Right renal cortex interstitium (tissue), 3 donors: ENCODE data around the gene RSPH3. TPM values are rescaled to one million over a fixed set of nuclear protein-coding genes. Genes with fewer than 3 reads are reported as not detected.
"Not testable (repeated sequence)": the region's sequence is repeated elsewhere in the genome, so short reads cannot be mapped to it uniquely, and the experiment has no call there.

Source experiments
- DNase-seq, 3 donors: peaks; one replicate each; pipeline ENCODE4 v3.0.0-alpha.2; 2013; ENCODE audit warnings: low read depth in 3 of 3, low spot score in 2 of 3
- polyA plus RNA-seq, 3 donors: library from polyadenylated mRNA; unstranded; fragments of 120-200 nt; gene quantifications; one replicate each; pipeline ENCODE4 v1.2.1, GENCODE V29; 2013; ENCODE audit not compliant: insufficient read length in 3 of 3

Gene RSPH3
- polyA plus RNA-seq, 3 donors = 13.8 to 16.7 (median 15.2) TPM

DNA sequence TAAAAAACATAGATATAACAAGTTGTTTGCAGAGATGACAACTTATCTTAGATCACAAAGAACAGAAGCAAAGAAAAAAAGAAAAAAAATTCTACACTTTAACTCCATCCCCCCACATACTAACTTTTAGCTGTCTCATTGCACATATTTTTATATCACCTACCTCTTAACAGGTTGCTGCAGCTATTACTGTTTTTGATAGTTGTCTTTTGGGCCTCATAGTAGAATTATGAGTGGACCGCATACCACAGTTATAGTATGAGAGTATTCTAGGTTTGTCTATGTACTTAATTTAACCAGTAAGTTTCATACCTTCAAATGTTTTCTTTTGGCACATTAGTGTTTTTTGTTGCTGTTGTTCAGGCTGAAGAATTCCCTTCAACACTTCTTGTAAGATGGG is 12.3 kb downstream of the RSPH3 start:
- DNase-seq = no peak

DNA sequence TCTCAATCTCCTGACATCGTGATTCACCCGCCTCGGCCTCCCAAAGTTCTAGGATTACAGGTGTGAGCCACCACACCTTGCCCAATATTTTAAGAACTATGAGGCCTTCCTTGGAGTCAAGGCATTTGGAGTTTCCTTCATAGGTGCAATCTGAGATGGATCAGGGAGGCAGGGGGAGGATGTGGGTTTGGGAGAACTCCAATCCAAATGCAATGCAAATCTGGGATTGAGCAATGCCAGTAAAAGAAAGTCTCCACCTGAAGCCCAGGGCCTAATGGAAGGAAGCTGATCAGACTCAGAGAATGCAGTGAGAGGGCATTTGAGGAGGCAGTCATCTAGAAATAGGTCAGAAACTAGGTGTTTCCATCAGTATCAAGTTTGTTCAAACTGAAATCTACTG is 21.2 kb downstream of the RSPH3 start:
- no peak for DNase-seq

DNA sequence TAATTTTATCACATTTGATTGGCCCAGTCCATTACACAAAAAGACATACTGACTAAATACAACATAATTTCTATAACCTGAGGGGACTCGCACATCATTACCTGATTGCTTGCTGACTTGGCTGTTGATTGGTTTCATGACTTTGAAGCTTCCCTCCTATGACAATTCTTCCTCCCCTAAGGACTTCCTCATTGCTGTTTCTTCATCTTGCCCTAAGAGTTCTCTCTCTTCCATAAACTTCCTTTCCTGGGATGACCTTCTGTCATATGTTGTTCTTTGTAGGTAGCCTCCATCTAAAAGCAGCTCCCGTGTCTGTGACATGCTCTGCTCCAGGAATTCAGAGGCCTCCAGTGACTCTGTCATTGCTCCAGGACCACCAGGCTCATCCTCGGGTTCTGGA is 22.6 kb downstream of the RSPH3 start:
- no peak for DNase-seq

DNA sequence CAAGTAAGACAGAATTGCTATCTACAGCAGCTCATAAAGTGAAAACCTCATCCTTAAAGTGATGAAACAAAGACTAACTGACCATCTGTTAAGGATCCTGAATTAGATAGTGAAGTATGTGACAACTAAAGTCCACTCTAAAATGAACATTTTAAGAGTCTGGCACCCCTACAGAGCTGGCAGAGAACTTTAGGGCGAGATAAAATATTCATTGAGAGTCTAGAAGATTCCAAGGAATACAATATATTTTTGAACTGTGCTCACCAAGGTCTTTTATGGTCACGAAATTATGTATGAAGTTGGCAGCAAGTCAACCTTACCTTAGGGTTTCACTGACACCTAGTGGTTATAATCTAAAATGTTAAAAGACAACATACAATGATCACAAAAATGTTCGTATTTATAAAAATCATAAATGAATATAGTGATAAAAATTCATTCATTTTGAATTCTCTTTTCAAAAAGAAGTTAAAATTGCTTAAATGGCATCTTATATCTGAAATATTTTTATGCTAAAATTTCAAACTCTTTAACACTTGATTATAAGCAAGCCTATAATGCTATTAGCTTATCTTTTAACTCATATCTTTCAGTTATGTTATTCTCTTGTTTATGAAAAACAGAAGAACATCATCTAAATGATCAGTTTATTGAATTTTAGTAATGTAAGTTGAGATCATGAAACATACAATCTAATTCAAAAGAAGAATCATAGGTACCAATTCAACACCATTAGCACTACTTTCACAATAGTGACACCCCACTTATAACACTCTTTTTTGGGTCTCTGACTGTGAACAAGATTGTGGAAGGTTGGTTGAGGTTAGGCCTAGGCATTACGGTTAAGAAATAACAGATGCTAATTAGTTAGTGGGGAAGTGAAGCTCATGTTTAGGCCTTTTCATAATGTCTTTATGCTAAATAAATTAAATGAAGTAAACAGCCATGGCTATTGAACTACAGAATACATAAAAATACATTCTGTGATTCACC is 27.5 kb downstream of the RSPH3 start:
- DNase-seq = peak in 2 of 3 donors; percentile 8 to 27

DNA sequence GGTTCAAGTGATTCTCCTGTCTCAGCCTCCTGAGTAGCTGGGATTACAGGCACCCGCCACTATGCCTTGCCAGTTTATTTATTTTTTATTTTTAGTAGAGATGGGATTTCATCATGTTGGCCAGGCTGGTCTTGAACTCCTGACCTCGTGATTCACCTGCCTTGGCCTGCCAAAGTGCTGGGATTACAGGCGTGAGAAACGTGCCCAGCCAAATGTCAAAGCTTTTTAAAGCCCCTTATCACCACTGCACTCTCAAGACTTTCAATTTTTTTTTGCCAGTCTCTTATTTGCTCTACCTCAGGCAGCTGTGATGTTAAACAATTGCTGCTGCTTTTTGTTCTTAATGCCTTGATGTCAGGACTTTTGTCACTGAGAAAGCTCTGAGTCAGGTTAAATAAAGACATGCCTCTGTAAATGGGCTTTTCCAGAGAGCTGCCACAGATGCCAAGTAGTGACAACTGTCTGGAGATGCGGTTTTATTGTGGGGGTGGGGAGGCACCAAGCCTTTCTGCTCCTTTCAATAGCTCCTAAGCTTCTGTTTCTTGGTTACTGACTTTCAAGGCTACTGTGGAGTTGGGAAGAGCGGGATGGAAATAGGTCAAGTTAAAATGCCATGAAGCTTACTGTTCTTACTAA is 29.2 kb downstream of the RSPH3 start:
- DNase-seq = no peak

DNA sequence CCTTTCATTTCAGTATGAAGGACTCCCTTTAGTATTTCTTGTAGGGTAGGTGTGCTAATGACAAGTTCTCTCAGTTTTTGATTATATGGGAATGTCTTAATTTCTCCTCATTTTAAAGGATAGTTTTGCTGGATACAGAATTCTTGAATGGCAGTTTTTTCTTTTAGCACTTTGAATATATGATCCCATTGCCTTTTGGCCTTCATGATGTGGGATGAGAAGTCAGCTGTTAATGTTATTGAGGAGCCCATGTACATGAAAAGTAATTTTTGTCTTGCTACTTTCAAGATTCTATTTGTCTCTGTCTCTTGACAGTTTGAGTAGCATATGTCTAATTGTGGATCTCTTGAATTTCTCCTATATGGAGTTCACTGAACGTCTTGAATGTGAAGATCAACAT is 30.9 kb downstream of the RSPH3 start:
- DNase-seq = no peak

DNA sequence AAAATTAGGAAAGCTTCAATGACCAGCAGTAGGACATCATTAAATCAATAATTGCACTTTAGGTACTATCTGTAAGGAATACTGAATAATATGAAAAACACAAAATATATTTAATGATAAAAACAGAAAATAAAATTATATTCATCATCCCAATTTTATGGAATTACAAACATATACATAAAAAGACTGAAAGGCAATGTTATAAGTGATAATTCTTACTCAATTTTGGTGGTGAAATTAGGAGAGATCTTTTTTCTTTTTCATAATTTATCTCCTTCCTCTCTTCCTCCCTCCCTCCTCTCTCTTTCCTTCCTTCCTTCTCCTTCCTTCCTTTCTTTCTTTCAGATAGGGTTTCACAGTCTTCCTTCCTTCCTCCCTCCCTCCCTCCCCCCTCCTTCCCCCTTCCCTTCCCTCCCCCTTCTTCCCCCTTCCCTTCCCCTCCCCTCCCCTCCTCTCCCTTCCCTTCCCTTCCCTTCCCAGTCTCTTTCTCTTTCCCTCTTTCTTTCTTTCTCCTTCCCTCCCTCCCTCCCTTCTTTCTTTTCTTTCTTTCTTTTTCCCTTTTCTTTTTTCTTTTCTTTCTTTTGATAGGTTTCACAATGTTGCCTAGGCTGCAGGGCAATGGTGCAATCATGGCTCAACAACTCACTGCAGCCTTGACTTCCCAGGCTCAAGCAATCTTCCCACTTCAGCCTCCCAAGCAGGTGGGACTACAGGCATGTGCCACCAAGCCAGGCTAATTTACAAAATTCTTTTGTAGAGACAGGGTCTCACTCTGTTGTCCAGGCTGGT is 36.8 kb downstream of the RSPH3 start:
- no peak for DNase-seq

DNA sequence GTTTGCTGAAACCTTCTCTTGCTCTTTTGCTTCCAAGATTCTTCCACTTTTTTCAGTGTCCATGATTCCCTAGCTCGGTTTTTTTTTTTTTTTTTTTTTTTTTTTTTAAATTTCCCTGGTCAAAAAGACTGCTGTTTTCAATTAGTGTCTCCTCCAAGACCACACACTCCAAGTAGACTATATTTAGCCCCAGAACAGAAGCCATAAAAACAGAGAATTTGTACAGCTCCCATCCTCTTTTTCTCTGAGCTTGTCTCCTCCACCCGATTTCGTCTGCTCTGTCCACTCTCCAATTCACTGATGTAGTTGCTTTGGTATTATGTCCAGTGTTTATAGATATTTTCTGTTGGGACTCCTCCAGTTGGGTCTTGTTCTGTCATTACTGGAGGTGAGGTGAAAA is 37.6 kb downstream of the RSPH3 start:
- DNase-seq = no peak

DNA sequence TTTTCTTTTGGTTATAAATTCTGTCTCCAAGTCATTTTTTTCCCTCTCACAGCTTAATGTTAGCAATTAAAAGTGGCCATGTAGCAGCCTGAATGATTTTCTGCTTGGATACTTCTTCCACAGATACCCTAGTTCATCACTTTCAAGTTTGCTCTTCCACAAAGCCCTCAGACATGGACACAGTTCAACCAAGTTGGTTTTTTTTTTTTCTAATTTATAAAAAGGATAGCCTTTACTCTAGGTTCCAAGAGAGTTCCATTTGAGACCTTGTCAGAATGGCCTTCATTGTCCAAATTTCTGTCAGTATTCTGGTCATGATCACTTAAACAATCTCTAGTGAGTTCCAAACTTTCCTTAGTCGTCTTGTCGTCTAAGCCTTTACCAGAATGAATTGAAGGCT is 40.0 kb downstream of the RSPH3 start:
- no peak for DNase-seq

DNA sequence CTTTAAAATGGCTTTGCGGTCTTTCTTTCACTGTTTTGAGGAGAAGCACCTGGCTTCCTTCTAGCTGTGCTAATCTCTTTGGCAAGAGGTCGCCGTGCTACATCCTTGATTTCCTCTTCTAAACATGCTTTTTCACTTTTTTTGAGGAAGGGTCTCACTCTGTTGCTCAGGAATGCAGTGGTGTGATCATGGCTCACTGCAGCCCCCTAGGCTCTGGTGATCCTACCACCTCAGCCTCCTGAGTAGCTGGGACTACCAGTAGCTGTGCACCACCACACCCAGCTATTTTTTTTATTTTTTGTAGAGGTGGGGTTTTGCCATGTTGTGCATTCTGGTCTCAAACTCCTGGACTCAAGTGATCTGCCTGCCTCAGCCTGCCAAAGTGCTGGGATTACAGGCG is 40.5 kb downstream of the RSPH3 start:
- no peak for DNase-seq

DNA sequence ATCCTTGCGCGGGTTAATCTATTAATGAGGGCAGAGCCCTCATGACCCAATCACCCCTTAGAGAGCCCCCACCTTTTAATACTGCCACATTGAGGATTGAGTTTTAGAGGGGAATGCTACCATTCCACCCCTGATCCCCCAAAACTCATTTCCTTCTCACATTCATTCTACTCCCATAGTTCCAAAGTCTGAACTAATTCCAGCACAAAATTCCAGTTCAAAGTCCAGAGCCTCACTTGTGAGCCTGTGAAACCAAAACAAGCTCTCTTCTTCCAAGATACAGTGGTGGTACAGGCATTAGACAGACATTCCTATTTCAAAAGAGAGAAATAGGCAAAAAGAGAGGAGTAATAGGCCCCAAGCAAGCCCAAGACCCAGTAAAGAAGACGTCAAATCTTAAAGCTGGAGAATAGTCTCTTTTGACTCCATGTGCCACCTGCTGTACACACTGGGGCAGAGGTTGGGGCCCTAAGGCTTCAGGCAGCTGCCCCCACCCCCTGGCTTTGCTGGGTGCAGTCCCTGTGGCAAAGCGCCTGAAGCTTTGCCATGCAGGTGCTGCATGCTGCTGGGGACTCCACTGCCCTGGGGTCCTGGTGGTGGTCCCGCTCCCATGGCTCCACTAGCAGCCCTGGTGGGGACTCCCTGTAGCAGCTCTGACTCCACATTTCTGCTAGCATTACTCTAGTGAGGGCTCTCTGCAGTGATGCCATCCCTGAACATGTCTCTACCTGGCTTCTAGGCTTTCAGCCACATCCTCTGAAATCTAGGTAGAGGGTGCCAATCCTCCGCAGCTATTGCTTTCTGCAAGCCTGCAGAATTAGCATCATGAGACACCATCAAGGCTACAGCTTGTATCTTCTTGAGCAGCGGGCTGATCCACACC is 41.3 kb downstream of the RSPH3 start:
- DNase-seq = no peak

DNA sequence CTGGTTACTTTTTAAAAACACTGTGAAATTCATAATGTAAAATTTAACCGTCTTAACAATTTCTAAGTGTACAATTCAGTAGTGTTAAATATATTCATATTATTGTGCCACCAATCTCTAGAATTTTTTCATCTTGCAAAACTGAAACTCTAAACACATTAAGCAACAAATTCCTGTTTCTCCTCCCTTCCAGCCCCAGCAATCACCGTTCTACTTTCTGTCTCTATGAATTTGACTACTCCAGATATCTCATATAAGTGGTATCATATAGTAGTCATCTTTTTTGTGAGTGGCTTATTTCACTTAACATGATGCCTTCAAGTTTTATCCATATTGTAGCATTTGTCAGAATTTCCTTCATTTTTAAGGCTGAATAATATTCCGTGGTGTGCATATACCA is 44.7 kb downstream of the RSPH3 start:
- no peak for DNase-seq

DNA sequence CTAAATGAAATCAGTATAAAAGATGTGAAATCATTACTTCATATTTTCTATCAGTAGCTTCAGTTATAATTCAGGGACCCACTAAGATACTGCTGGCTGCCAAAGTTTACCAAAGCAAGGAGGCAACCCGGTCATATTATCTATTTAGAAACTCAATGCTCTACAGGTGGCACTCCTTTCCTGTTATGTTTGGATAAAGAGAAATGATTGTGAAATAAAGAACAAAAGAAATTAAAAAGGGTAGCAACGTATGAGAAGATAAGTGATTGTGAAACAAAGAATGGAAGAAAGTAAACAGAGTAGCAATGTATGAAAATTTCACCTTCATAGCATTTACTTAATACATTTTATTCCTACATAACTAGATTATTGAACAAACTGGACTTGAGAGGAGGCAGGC is 45.2 kb downstream of the RSPH3 start:
- no peak for DNase-seq

DNA sequence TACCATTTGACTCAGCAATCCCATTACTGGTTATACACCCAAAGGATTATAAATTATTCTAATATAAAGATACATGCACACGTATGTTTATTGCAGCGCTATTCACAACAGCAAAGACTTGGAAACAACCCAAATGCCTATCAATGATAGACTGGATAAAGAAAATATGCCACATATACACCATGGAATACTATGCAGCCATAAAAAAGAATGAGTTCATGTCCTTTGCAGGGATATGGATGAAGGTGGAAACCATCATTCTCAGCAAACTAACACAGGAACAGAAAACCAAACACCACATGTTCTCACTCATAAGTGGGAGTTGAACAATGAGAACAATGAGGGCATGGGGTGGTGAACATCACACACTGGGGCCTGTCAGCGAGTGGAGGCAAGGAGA is 48.0 kb downstream of the RSPH3 start:
- DNase-seq = not testable (repeated sequence)

DNA sequence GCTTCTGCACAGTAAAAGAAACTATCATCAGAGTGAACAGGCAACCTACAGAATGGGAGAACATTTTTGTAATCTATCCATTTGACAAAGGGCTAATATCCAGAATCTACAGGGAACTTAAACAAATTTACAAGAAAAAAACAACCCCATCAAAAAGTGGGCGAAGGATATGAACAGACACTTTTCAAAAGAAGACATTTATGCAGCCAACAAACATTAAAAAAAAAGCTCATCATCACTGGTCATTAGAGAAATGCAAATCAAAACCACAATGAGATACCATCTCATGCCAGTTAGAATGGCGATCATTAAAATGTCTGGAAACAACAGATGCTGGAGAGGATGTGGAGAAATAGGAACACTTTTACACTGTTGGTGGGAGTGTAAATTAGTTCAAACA is 48.4 kb downstream of the RSPH3 start:
- DNase-seq = not testable (repeated sequence)

DNA sequence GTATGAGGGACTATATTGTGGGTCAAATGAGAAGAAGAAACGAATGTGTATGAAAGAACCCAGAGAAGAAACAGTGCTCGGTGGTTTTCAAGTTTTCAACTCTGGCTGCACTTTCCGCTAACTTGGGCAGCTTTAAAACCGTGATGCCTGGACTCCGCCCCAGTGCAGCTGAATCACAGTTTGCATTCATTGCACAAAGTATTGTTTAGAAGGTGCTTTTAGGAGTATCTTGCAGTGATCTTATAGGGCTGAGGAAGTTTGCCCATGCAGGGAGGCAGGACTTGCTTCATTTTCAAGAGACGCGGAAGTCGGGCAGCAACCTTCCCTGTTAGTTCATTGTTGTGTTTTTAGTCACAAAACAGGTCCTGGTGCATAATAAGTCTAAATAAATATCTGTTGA is 52.7 kb downstream of the RSPH3 start:
- no peak for DNase-seq

DNA sequence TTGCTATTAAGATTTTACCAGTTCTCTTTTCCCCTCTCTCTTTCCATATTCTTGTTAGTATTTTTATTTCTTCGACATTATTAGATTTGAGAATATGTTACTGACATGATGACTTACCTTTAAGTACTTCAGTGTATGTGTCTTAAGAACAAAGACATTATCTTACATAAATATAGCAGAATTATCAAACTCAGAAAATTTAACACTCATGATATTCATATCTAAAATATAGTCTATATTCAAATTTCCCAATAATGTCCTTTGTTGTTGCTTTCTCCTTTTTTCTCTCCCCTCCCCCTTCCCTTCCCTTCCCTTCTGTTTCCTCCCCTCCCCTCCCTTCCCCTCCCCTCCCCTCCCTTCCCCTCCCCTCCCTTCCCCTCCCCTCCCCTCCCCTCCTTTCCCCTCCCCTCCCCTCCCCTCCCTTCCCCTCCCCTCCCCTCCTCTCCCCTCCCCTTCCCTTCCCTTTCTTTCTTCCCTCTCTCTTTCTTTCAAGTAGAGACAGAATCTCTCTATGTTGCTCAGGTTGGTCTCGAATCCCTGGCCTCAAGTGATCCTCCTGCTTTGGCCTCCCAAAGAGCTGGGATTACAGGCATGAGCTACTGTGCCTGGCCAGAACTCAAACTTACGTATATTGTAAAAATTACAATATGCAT is 56.5 kb downstream of the RSPH3 start:
- no peak for DNase-seq

DNA sequence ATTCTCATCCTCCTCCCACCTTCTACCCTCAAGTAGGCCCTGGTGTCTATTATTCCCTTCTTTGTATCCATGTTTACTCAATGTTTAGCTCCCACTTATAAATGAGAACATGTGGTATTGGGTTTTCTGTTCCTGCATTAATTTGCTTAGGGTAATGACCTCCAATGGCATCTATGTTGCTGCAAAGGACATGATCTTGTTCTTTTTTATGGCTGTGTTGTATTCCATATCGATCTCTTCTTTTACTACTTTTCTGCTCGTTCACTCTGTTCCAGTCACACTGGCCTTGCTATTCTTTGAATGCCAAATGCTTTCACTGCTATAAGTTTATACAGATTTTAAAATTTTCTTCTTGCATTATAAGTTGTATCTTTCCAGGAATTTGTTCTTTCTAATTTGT is 57.7 kb downstream of the RSPH3 start:
- DNase-seq = no peak

DNA sequence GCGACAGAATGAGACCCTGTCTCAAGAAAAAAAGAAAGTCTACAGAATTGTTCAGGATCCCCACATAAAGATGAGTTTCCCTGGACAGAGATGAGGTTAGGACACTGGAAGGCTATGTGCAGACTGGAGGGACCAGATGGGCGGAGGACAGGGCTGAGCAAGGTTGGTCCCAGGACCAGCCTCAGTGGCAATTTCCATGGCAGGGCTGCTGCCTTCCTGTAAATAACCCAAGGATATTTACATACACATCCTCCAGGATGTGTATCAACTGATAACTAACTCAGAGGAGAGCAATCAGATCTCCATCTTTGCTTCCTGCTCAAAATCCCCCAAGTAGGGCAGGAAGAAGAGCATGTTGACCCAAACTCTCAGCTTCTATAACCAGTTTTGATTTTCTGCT is 58.8 kb downstream of the RSPH3 start:
- no peak for DNase-seq
